Astrocyte of the cerebellum (primary cell): Measurements from ENCODE around the gene CALM1.

Experiments used
- DNase-seq: peaks from one replicate; pipeline ENCODE4 v3.0.0-alpha.2; 2011; ENCODE audit warnings: low read depth
- H3K4me3 ChIP-seq: 2 replicates; pipeline ENCODE4 v1.5.1; 2011; ENCODE audit warnings: mild to moderate bottlenecking, low read depth, low read length, moderate library complexity
- in situ Hi-C: cut with HindIII; loops from 2 replicates; pipeline ENCODE4 v1.10.0; 2017; ENCODE audit warnings: low sequenced_read_pairs
- TF ChIP-seq, protein P1 (sequence below): IDR thresholded peaks from 2 replicates; pipeline ENCODE4 v1.5.1; 2012; ENCODE audit warnings: low read length, low read depth, moderate library complexity, mild to moderate bottlenecking; ENCODE audit errors: missing control alignments

Gene CALM1

DNA sequence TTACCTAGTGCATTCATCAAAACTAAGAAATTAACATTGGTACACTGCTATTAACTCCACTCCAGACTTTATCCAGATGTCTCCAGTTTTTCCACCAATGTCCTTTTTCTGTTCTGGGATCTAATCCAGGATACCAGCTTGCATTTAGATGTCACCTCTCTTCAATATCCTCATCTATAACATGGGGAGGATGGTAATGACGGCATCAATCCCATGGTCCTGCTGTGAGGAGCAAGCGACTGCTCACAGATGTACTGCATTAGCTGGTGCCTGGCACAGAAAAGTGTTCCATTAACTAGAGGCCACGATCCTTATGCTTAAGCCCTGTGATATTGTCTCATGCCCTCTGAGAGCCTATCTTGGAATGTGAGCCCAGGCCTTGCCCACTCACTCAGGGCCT lies 53.8 kb downstream of the CALM1 start:
- in situ Hi-C loops: loop anchor here (10.0 kb wide), 1 partner anchor 144 kb away; no protein-coding TSS in a partner anchor
- DNase-seq: no peak
- no peak overlapping the region for H3K4me3 ChIP-seq
- TF ChIP-seq, protein P1, sequence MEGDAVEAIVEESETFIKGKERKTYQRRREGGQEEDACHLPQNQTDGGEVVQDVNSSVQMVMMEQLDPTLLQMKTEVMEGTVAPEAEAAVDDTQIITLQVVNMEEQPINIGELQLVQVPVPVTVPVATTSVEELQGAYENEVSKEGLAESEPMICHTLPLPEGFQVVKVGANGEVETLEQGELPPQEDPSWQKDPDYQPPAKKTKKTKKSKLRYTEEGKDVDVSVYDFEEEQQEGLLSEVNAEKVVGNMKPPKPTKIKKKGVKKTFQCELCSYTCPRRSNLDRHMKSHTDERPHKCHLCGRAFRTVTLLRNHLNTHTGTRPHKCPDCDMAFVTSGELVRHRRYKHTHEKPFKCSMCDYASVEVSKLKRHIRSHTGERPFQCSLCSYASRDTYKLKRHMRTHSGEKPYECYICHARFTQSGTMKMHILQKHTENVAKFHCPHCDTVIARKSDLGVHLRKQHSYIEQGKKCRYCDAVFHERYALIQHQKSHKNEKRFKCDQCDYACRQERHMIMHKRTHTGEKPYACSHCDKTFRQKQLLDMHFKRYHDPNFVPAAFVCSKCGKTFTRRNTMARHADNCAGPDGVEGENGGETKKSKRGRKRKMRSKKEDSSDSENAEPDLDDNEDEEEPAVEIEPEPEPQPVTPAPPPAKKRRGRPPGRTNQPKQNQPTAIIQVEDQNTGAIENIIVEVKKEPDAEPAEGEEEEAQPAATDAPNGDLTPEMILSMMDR: no peak

DNA sequence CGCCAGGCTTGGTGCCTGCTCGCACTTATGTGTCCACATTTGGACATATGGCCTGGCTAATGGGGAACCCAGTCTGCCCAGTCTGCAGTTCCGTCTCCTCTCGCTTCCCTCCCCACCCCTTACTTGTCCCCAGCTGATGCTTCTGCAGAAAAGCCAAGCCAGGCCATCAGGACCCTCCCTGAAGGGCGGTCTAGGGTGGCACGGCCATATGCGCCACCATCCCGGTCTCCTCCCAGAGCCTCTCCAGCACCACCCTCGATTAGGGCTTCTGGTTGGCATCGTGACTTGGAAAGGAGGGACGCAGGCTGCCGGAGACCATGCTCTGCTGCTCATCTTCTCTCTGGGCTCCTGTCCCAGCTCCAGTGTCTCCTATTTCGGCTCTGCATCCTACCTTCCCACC lies 54.6 kb downstream of the CALM1 start:
- TF ChIP-seq, protein P1: no peak
- no peak overlapping the region for H3K4me3 ChIP-seq
- DNase-seq: no peak
- in situ Hi-C loops: loop anchor here (10.0 kb wide), 1 partner anchor 143 kb away; no protein-coding TSS in a partner anchor

DNA sequence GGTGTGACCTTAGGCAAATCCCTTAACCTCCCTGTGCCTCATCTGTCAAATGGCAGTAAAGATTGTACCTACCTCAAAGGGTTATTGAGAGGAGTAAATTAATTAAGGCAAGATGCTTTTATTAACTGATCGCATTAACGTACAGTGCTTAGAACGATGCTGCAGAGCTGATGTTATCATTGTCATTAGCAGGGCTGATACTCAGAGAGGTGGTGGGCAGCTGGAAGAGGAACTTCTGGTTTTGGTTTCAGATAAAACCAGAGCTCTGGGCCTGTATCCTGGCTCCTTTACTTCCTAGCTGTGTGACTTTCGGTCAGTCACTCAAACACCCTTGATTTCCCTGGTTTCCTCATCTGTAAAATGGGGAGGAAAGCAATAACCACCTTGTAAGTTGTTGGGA lies 55.1 kb downstream of the CALM1 start:
- TF ChIP-seq, protein P1: no peak
- in situ Hi-C loops: loop anchor here (10.0 kb wide), 1 partner anchor 143 kb away; no protein-coding TSS in a partner anchor
- no peak for DNase-seq
- H3K4me3 ChIP-seq: no peak overlapping the region

DNA sequence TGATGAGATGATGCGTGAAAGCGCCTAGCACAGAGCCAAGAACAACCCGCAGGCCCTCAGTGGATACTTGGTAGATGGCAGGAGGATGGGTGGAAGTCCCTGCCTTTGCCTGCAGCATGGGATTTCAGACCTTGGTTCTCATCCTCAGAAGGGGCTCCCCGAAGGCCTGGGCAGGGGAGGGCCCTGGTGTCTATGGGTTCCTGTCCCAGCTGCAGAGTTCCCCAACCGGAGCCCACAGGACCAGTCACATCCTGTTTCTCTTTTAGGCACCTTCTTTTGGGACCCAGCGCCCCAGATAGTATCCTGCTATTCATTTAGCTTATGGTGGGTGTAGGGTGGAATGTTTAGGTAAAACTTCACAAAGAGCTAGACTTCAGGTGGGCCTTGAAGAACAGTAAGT lies 55.5 kb downstream of the CALM1 start:
- no peak overlapping the region for H3K4me3 ChIP-seq
- TF ChIP-seq, protein P1: no peak

DNA sequence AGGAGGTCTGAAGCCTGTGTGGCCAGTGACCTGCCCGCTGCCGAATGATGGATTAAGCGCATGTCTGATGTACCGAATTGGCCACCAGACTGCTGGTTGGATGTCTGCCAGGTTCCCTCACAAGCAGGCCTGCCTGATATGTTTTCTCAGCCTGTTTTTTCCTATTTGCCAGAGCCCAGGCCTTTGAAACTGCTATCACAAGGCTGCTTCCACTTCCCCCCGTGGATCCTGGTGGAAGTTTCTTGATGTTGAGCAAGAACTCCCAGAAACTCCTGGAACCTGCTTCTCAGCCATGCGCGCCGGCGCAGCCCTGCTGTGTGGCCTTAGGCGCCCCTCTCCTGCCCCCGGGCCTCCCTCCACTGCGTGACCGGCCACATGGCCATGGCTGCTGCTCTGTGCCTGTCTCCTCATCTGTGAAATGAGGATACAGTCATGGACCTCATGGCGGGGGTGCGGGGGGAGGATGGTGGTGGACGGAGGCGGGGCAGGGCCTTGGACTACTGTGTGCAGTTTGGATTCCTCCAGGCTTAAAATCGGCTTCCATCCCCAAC lies 56.6 kb downstream of the CALM1 start:
- no peak overlapping the region for H3K4me3 ChIP-seq
- in situ Hi-C loops: loop anchor here (10.0 kb wide), 1 partner anchor 141 kb away; no protein-coding TSS in a partner anchor
- no peak for DNase-seq
- TF ChIP-seq, protein P1: no peak

More for the DNA sequence above, 55.5 kb downstream of the CALM1 start:
- no peak for DNase-seq
- in situ Hi-C loops: loop anchor here (10.0 kb wide), 1 partner anchor 142 kb away; no protein-coding TSS in a partner anchor

DNA sequence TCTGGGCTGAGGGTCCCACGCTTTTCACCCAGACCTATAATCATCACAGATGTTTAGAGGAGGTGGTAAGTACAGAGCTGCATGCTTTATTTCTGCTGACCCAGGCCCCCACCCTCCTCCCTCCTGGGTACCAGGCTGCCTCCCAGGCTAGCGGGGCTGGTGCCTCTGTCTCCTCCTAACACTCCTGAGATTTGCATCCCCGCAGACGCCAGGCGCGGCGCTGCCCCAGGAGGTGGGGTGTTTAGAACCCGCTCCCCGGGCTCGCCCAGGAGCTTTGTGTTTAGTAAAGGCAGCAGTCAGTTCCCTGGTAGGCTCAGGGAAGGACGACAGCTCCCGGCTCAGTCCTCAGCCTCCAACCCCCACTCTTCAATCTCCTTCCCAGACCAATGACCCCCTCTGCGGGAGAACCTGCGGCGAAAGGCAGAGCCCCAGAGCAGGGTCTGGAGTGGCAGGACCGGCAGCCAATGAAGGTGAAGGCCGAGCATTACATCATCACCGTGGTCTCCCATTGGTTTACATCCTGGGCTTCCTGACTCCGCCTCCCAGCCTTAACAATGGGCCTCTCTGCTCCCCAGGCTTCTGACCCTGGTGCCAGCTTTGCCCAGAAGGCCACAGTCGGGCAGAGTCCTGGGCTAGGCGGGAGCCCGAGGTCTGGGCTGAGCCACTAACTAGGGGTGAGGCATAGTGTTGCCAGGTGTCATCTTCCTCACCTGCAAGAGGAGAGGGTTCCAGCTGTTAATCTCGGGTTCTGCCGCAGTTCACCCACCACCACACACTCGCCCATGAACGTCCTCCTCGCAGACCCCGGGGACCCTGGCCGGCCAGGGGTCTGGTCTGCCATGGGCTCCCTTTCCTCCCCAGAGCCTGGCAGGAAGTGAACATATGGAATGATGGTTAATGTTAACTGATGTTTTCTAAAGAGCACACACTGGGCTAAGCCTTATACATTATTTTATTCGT lies 57.5 kb downstream of the CALM1 start:
- peak overlapping the region; percentile 24 for H3K4me3 ChIP-seq

More for the DNA sequence above, 57.5 kb downstream of the CALM1 start:
- in situ Hi-C loops: loop anchor here (10.0 kb wide), 1 partner anchor 140 kb away; no protein-coding TSS in a partner anchor
- TF ChIP-seq, protein P1: no peak
- peak; percentile 13 for DNase-seq
